GM20000 (cell line): ENCODE data around the gene TPST1.

Source experiments
- DNase-seq: peaks from one replicate; pipeline ENCODE4 v3.0.0; 2012; ENCODE audit warnings: low spot score
- CTCF ChIP-seq: IDR thresholded peaks from 2 replicates; pipeline ENCODE4 v1.5.1; 2012; ENCODE audit warnings: mild to moderate bottlenecking, control low read depth; ENCODE audit errors: extremely low read depth, missing control alignments

The TPST1 gene

DNA sequence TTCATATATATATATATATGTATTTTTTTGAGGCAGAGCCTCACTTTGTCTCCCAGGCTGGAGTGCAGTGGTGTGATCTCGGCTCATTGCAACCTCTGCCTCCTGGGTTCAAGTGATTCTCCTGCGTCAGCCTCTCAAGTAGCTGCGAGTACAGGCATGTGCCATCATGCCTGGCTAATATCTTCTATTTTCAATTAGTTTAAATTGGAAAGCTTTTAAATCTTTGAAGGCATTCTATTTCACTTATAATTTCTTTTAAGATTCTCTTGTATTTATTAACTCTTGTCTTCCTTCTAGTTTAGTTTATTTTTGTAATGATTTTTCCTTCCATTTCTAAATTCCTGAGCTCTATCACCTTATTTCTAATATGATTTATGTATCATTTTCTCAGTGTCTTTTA lies 71.2 kb downstream of the TPST1 start:
- no peak for DNase-seq
- no peak for TF ChIP-seq CTCF

GRCh38 chr7:66277492-66277891 lies 72.4 kb downstream of the TPST1 start:
- TF ChIP-seq CTCF: no peak

GRCh38 chr7:66279912-66280311 lies 74.8 kb downstream of the TPST1 start:
- DNase-seq: no peak
- TF ChIP-seq CTCF: no peak

More at GRCh38 chr7:66277492-66277891, 72.4 kb downstream of the TPST1 start:
- DNase-seq: no peak

DNA sequence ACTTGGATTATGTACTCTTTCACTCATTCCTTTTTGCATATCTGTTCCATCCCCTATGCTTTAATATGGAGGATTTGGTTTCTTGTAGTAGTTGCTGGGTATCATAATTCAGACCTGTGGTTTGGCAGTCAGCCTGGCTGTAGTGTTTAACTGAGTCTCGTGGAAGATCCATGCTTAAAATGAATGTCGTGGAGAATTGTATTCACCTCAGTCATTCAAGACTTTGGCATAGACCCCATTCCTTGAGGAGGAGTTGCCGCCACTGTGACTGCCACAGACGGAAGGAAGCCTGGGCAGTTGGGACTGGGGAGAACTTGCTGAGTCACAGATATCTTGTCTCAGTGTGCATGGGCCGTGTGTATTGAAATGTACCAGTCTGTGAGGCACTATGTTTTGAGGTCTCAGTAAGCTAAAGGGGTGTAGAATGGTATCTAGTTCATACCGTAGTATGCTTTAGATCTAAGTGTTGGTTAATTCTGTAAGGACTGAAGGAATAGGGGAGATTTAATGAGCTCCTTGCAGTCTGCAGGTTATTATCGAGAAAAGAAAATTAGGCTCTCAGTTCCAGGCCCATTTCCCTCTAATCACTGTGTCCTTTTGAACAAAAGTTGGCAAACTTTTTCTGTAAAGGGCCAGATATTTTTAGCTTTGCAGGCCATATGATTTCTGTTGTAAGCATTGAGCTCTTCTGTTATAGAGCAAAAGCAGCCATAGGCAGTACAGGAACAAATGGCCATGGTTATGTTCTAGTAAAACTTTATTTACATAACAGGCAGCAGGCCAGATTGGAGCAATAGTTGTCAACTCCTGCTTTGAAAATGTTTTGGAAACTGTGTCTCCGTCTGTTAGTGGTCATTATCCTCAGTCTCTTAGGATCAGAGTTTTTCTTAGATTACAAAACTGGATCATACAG lies 76.8 kb downstream of the TPST1 start:
- no peak for TF ChIP-seq CTCF
- DNase-seq: no peak

GRCh38 chr7:66282591-66282935 lies 77.4 kb downstream of the TPST1 start:
- TF ChIP-seq CTCF: no peak

GRCh38 chr7:66283003-66283920 lies 78.1 kb downstream of the TPST1 start:
- no peak for TF ChIP-seq CTCF
- DNase-seq: no peak

More at GRCh38 chr7:66282591-66282935, 77.4 kb downstream of the TPST1 start:
- DNase-seq: no peak
